GM18505 (cell line): ENCODE measurements around the gene DNAJA3.

ENCODE experiments used
- ATAC-seq: cut with Tn5 transposase; IDR thresholded peaks from one replicate; pipeline ENCODE4 v1.9.1; 2021; ENCODE audit not compliant: unreplicated experiment
- POLR2A ChIP-seq: IDR thresholded peaks from 4 replicates; pipeline ENCODE4 v1.6.1; 2011; ENCODE audit warnings: borderline replicate concordance; ENCODE audit not compliant: insufficient read depth, insufficient read length; ENCODE audit errors: extremely low read depth

The DNAJA3 gene

GRCh38 chr16:4477966-4478365 is 52.3 kb downstream of the DNAJA3 start:
- ATAC-seq, result no peak
- no peak for TF ChIP-seq POLR2A

GRCh38 chr16:4481526-4481925 is 55.9 kb downstream of the DNAJA3 start:
- no peak for ATAC-seq
- no peak for TF ChIP-seq POLR2A

- TF ChIP-seq POLR2A, result no peak
- no peak for ATAC-seq
These were observed 56.3 kb downstream of the DNAJA3 start for GRCh38 chr16:4481963-4482362.

GRCh38 chr16:4486126-4486893 is 60.6 kb downstream of the DNAJA3 start:
- no peak for ATAC-seq
- TF ChIP-seq POLR2A, result no peak

- no peak for TF ChIP-seq POLR2A
- no peak for ATAC-seq
These were observed 62.4 kb downstream of the DNAJA3 start for GRCh38 chr16:4487955-4488498.

GRCh38 chr16:4488499-4488967 is 62.9 kb downstream of the DNAJA3 start:
- TF ChIP-seq POLR2A, result no peak
- ATAC-seq, result no peak

- no peak for TF ChIP-seq POLR2A
These were observed 63.4 kb downstream of the DNAJA3 start for GRCh38 chr16:4489030-4489429.

GRCh38 chr16:4491898-4492297 is 66.2 kb downstream of the DNAJA3 start:
- no peak for ATAC-seq
- no peak for TF ChIP-seq POLR2A

More at GRCh38 chr16:4489030-4489429, 63.4 kb downstream of the DNAJA3 start:
- ATAC-seq, result no peak

- ATAC-seq, result no peak
- no peak for TF ChIP-seq POLR2A
These were observed 69.2 kb downstream of the DNAJA3 start for GRCh38 chr16:4494746-4495490.

GRCh38 chr16:4495766-4496165 is 70.1 kb downstream of the DNAJA3 start:
- ATAC-seq, result no peak
- no peak for TF ChIP-seq POLR2A

GRCh38 chr16:4496305-4496704 is 70.6 kb downstream of the DNAJA3 start:
- no peak for TF ChIP-seq POLR2A
- no peak for ATAC-seq

GRCh38 chr16:4498546-4499195 is 73.0 kb downstream of the DNAJA3 start:
- no peak for ATAC-seq
- TF ChIP-seq POLR2A, result no peak

GRCh38 chr16:4499196-4499555 is 73.5 kb downstream of the DNAJA3 start:
- ATAC-seq, result no peak
- no peak for TF ChIP-seq POLR2A
